HepG2 (cell line): ENCODE measurements around the gene SH3PXD2A. TPM values are rescaled to one million over a fixed set of nuclear protein-coding genes. Genes with fewer than 3 reads are reported as not detected.

Experiments
- ADNP ChIP-seq: sonication (generic); formaldehyde crosslinking; IDR thresholded peaks from 2 replicates; pipeline ENCODE4 v1.4.0; 2020; ENCODE audit warnings: missing genetic modification reagents
- ATF2 ChIP-seq: sonication (generic); formaldehyde crosslinking; IDR thresholded peaks from 2 replicates; pipeline ENCODE4 v1.4.0; 2020; ENCODE audit warnings: missing genetic modification reagents
- BCL6 ChIP-seq: IDR thresholded peaks from 2 replicates; pipeline ENCODE4 v1.6.1; 2016; ENCODE audit warnings: missing genetic modification reagents, missing compliant biosample characterization
- GATAD2A ChIP-seq: IDR thresholded peaks from 2 replicates; pipeline ENCODE4 v1.6.1; 2016
- HBP1 ChIP-seq: IDR thresholded peaks from 2 replicates; pipeline ENCODE4 v1.6.1; 2016; ENCODE audit warnings: low read depth, control low read depth
- HMG20A ChIP-seq: IDR thresholded peaks from 2 replicates; pipeline ENCODE4 v1.6.1; 2016; ENCODE audit warnings: borderline replicate concordance
- MTA1 ChIP-seq: sonication (generic); formaldehyde crosslinking; IDR thresholded peaks from 2 replicates; pipeline ENCODE4 v1.4.0; 2020; ENCODE audit warnings: missing genetic modification reagents, mild to moderate bottlenecking, borderline replicate concordance
- NR2F1 ChIP-seq, 2 experiments: fragments of 450-650 bp in 1 of 2; formaldehyde crosslinking in 1 of 2; IDR thresholded peaks; 2 replicates each; pipeline versions ENCODE4 v1.5.0 to v1.6.1; 2016 to 2020; ENCODE audit warnings: mild to moderate bottlenecking in 1 of 2, missing compliant biosample characterization in 1 of 2, missing genetic modification reagents in 1 of 2, moderate library complexity in 1 of 2
- PAX8 ChIP-seq: sonication (generic); formaldehyde crosslinking; IDR thresholded peaks from 2 replicates; pipeline ENCODE4 v1.8.0; 2022; ENCODE audit warnings: mild to moderate bottlenecking, missing genetic modification reagents, borderline replicate concordance
- PHF20 ChIP-seq: sonication (generic); formaldehyde crosslinking; IDR thresholded peaks from 2 replicates; pipeline ENCODE4 v1.5.0; 2020; ENCODE audit warnings: mild to moderate bottlenecking, missing genetic modification reagents
- SMAD9 ChIP-seq: sonication (generic); formaldehyde crosslinking; IDR thresholded peaks from 2 replicates; pipeline ENCODE4 v1.5.1; 2020; ENCODE audit warnings: mild to moderate bottlenecking, missing genetic modification reagents
- ZBTB39 ChIP-seq: sonication (generic); formaldehyde crosslinking; IDR thresholded peaks from 2 replicates; pipeline ENCODE4 v1.5.0; 2020; ENCODE audit warnings: missing genetic modification reagents
- ZFP82 ChIP-seq: sonication (generic); formaldehyde crosslinking; IDR thresholded peaks from 2 replicates; pipeline ENCODE4 v1.5.1; 2020; ENCODE audit warnings: mild to moderate bottlenecking, missing genetic modification reagents, borderline replicate concordance
- ZNF10 ChIP-seq: sonication (generic); formaldehyde crosslinking; IDR thresholded peaks from 2 replicates; pipeline ENCODE4 v1.4.0; 2020; ENCODE audit warnings: mild to moderate bottlenecking, low read depth, missing genetic modification reagents, borderline replicate concordance
- ZNF124 ChIP-seq: sonication (generic); formaldehyde crosslinking; IDR thresholded peaks from 2 replicates; pipeline ENCODE4 v1.4.0; 2020; ENCODE audit warnings: missing genetic modification reagents
- ZNF207 ChIP-seq: fragments of 450-650 bp; IDR thresholded peaks from 2 replicates; pipeline ENCODE4 v1.6.1; 2016; ENCODE audit warnings: antibody characterized with exemption, borderline replicate concordance
- ZNF280D ChIP-seq: sonication (generic); formaldehyde crosslinking; IDR thresholded peaks from 2 replicates; pipeline ENCODE4 v1.5.1; 2020; ENCODE audit warnings: mild to moderate bottlenecking, missing genetic modification reagents
- ZNF317 ChIP-seq: sonication (generic); formaldehyde crosslinking; IDR thresholded peaks from 2 replicates; pipeline ENCODE4 v1.5.0; 2020; ENCODE audit warnings: mild to moderate bottlenecking, missing genetic modification reagents
- ZNF496 ChIP-seq: sonication (generic); formaldehyde crosslinking; IDR thresholded peaks from 2 replicates; pipeline ENCODE4 v1.8.1; 2023; ENCODE audit warnings: mild to moderate bottlenecking, moderate library complexity, missing genetic modification reagents; ENCODE audit not compliant: insufficient replicate concordance
- ZNF562 ChIP-seq: sonication (generic); formaldehyde crosslinking; IDR thresholded peaks from 2 replicates; pipeline ENCODE4 v1.8.0; 2022; ENCODE audit warnings: missing genetic modification reagents, borderline replicate concordance
- ZNF7 ChIP-seq: IDR thresholded peaks from 2 replicates; pipeline ENCODE4 v1.6.1; 2016; ENCODE audit warnings: missing biosample characterization, missing genetic modification reagents
- ZNF747 ChIP-seq: sonication (generic); formaldehyde crosslinking; IDR thresholded peaks from 2 replicates; pipeline ENCODE4 v1.8.1; 2023; ENCODE audit warnings: missing genetic modification reagents, mild to moderate bottlenecking, borderline replicate concordance
- polyA plus RNA-seq, 8 experiments: library from polyadenylated mRNA; depleted of rRNA in 3 of 8; stranded (reverse) in 7 of 8; unstranded in 1 of 8; fragments of >200 nt; fragmentation: Illumina TruSeq in 4 of 8; extraction: Trizol in 4 of 8; gene quantifications; 2 replicates each; pipeline versions ENCODE4 v1.2.1 to v1.2.3, GENCODE V29; 2011 to 2016; ENCODE audit warnings: low read depth in 4 of 8, missing spikeins in 1 of 8, mixed read lengths in 1 of 8; ENCODE audit not compliant: insufficient read depth in 1 of 8
- total RNA-seq, 5 experiments: library from RNA; depleted of rRNA; stranded (reverse); fragments of >200 nt; fragmentation: Illumina TruSeq; extraction: Trizol; gene quantifications; 2 replicates each; pipeline ENCODE4 v1.2.3, GENCODE V29; 2016; ENCODE audit warnings: low read depth in 1 of 5

SH3PXD2A gene
- total and polyA plus RNA-seq, 2 of the 13 experiments (the other 11 are each of a cell fraction or from before 2014, with no cell fraction given), result 11.1 to 11.3 TPM

- TF ChIP-seq ZNF496 (no peak), ZNF7 (CRISPR knock-in tag) (no peak), ATF2 (no peak), HMG20A (no peak), ADNP (CRISPR knock-in tag) (no peak), ZNF747 (CRISPR knock-in tag) (no peak), ZNF124 (peak; percentile 51; the same call in 1 of the 2 replicates), ZBTB39 (no peak), ZNF10 (CRISPR knock-in tag) (no peak), ZNF280D (no peak), GATAD2A (CRISPR knock-in tag) (peak; percentile 57; the same call in 1 of the 2 replicates), PHF20 (CRISPR knock-in tag) (no peak), MTA1 (CRISPR knock-in tag) (peak; percentile 64; the same call in 1 of the 2 replicates), ZFP82 (CRISPR knock-in tag) (no peak), HBP1 (CRISPR knock-in tag) (no peak), SMAD9 (CRISPR knock-in tag) (no peak), BCL6 (no peak; the same call in 1 of the 2 replicates), ZNF207 (no peak), ZNF562 (CRISPR knock-in tag) (no peak), ZNF317 (peak; percentile 55; the same call in 1 of the 2 replicates), PAX8 (CRISPR knock-in tag) (0 out of 2 replicates have a peak, but pooled peaks have one; percentile 78), NR2F1 (CRISPR knock-in tag; IDR thresholded peaks at IDR 0.05) (no peak)
Observed at GRCh38 chr10:103853428-103854264, 1.7 kb downstream of the SH3PXD2A start (continued).
